Measurements from ENCODE around the gene TGFBR3.

Gene TGFBR3

DNA sequence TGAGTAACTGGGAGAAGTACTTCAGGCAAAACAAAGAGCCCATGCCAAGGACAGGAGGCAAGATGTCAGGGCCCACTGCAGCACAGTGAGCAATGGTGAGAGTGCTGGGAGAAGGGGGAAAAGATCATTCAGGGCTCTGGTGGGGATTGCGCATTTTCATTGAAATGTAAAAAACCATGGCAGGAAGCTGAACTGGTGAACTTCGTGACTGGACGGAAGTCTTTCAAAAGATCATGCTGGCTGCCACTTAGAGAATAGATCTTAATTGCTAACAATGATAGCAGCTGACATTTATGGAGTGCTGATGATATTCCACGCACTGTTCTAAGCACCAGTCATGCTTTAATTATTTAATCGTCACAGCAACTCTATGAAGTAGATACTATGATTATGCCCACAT lies 107.0 kb downstream of the TGFBR3 start:
- no peak for DNase-seq (ENCODE audit: low read depth in 2 of 2)

DNA sequence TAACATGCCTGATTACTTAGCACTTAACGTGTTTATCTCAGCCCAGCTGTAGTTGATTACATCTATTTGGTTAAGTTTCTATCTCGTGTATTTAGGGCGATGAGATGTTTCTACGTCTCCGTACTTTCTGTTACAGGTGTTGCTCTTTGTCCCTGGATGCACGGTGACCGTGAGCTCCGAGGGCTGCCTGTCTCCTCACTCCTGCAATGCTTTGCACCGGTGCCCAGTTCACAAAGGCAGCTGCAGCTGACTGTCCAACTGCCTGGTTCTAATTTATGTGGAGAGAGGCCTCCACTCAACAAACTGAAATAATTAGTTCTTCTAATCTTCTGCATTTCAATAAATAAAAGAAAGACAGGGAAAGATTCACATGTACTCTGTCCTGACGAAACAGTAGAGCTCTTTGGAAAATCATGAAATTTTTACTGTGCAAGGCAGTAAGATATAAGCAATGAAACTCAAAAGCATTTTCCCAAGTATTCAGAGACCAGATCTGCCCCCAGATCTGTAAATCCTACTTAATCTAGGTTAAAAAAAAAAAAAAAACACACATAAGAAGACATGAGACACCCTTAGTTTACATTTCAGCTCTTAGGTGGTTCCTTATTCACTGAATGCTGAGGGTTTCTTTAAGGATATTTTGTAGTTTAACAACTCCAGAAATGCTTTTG lies 108.2 kb downstream of the TGFBR3 start:
- no peak for DNase-seq (ENCODE audit: low read depth in 2 of 2)

DNA sequence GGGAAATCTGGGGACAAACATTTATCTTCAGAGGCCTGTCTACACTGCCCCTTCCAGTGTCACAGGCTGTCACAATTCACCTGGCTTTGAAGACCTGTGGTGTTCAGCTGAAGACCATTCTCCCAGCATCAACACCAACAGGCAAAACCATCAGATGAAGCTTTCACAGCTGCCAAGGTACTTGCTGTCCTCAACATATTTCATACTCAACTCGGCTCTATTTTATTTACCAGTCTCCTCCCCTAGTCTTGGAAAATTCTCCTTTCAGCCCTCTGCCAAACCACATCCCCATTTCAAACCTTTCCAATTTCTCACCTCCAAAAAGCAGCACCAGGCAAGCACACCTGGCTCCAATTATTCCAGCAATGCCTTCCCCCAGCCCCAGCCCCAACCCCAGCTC lies 108.8 kb downstream of the TGFBR3 start:
- no peak for DNase-seq (ENCODE audit: low read depth in 2 of 2)

DNA sequence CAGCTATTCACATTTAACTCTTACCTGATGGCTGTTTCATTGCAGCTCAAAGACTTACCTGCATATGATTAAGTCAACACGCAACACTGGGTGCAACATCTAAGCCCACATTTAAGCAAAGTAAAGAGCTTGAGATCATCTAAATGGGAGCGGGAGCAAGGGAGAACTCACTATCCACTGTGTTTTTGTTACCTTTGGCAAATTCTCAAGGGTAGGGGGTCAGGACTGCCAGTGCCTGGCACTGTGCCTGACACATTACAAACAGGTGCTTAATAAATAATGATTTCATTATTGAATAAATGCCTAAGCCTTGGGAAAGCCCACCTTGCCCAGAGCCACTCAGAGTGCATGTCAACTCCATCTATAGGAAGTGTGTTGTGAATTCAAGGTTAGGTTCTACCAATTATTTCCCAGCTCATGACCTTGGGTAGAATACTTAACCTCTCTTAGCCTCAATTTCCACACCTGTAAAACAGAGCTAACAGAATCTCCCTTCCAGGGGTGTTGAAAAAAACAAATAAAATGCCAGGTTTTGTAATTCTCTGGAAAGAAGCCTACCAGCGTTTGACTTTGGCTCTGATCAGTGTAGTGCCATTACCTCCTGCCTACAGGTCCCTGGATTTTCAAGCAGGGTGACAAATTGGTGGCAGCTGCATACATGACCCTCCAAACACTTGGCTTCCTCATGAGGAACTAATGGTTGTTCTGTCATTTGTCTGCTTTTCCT lies 109.7 kb downstream of the TGFBR3 start:
- no peak for DNase-seq (ENCODE audit: low read depth in 2 of 2)

DNA sequence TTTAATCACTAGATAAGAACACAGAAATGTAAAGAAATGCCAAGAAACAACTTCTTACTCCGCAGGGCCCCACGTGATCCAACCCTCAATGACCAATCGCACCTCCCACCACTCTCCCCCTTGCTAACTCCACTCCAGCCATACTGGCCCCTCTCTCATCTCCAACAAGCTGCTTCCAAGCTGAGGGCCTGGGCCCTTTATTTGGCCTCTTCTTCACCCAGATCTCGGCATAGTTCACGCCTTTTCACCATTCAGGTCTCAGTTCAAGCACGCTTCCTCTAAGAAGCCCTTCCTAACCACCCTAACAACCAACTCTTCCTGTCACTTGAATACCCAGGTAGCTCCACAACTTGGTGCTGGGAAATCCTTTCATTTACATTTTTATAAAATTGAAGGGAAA lies 110.7 kb downstream of the TGFBR3 start:
- DNase-seq (ENCODE audit: low read depth in 2 of 2): no peak

DNA sequence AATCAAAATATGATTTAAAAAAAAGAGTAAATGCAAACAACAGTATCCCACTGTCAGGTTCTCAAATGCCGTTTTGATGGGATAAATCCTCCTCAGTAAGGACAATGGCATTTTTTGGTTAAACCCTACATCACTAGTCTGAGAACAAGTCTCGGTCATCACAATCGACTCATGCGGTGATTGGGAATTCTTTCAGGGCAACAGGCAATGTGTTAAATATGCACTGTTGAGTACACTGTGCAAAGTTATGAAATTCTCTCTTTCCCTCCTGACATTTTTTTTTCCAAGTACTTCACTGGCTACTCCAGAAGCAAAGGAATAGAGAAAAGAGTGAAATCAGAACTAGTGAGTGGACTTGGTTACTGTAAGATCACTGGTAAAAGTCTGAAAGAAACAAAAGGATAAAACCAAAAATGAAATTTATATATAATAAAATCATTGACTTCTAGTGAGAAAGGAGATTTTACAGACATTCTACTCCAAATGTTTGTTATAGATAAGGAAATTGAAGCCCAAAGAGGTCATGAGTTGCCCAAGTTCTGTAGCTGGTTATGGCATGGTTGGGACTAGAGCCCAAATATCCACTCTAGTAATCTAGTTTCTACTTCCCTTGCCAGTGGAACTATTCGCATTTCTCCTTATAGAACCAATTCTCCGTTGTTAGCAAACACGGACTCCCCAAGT lies 111.3 kb downstream of the TGFBR3 start:
- no peak for DNase-seq (ENCODE audit: low read depth in 2 of 2)

DNA sequence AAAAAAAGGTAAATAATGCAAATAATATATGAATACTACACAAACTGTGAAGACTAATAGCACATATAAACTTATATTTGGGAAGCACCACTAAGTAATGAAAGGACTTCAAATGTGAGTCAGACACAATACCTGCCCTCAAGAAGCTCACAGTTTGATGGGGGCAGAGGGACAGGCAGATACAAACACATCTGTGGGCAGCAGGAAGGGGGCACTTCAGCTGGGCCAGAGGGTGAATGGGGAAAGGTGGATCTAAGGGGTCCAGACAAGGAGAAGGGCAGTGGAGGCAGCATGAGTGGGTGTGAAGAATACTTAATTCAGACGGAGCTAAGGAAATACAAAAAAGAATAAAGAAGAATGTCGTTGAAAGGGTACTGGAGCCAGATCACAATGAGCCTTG lies 114.2 kb downstream of the TGFBR3 start:
- DNase-seq (ENCODE audit: low read depth in 2 of 2): no peak

DNA sequence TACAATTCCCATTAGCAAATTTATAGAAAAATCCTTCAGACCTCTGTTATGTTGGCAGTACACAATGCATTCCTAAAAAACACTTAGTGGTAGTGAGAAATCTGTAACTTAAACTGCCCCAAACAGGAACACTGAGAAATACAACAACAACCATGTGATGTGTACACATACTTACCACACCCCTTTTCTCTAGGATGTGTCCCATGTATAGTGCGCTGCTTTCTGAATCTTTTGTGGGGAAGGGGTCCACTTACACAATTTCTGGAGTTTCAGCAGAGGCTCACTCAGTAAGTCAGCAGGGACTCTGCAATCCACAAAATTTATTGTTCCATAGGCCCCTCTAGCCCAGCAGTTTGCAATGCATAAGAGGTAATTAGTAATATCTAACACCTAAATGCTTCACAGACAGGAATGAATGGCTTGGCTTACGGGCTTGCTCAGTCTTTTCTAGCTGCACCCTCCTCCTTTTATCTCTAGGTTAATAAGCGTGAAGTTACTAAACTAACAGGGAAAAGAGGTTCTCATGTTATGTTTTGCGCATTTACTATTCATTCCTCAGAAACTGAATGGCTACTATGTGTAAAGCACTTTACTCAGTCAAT lies 115.2 kb downstream of the TGFBR3 start:
- DNase-seq (ENCODE audit: low read depth in 2 of 2): no peak

DNA sequence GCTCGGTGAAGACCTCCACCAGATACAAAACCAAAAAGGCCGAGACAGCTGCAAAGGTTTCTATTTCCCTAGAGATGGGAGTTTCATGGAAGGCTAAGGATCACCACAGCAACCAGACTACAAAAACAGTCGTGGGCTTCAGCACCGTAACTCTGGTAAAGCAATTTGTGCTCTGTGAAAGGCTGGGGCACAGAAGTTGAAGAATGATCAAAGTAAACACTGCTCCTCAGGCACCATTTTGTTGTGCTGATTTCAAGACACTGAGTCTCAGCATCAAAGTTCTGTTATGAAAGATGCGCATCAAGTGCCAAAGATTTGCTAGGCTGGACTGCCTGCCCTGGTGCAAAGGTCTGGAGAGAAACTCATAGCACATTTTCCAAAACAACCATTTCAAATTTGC lies 116.2 kb downstream of the TGFBR3 start:
- no peak for DNase-seq (ENCODE audit: low read depth in 2 of 2)

DNA sequence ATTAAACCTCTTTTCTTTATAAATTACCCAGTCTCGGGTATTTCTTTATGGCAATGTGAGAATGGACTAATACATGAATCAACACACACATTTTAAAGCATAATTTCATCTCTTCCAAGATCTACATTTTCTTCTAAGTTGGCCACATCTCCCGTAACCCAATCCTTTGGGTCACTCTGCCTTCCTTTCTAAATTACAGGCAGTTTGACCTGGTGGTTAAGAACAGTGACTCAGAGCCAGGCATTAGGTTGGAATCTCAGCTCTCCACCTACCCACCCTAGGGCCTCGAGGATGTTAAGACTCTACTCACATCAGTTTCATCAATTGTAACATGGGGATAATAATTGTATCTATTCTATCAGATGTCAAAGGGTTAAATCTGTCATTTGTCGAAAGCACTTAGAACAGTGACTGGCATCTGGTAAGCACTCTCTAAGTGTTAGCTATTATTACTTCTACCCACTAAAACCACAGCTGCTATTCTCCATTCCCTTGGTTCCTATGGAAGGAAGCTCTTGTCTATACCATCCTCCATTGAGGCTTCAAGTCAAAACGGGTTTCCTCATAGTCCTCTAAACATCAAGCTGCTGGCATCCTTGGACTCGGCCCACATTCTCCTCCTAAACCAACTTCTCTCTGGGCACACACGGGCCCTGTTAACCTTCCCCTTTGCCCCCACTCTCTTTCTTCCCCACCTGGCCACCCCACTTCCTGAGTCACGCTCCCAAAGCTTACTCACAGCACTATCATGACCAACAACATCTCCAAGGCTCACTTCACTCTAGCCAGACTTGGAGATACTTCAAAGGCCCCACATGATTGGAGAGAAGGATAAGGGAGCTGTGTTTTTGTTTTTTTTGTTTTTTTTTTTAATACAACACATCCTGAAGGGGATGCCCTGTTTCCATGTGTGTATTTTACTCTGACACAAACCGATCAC lies 116.9 kb downstream of the TGFBR3 start:
- DNase-seq (ENCODE audit: low read depth in 2 of 2): no peak

DNA sequence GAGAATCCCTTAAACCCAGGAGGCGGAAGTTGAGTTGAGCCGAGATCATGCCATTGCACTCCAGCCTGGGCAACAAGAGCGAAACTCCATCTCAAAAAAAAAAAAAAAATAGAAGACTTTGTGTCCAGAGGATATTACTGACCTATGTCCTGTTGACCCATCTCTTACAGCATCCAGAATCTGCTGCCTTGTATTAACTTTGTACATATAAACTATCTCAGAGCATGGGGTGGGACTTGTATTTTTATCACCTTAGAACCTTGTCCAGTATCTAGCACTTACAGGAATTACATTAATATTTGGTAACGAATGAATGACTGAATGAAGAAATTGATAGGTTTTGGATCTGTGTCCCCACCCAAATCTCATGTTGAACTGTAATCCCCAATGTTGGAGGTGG lies 117.8 kb downstream of the TGFBR3 start:
- DNase-seq (ENCODE audit: low read depth in 2 of 2): no peak

DNA sequence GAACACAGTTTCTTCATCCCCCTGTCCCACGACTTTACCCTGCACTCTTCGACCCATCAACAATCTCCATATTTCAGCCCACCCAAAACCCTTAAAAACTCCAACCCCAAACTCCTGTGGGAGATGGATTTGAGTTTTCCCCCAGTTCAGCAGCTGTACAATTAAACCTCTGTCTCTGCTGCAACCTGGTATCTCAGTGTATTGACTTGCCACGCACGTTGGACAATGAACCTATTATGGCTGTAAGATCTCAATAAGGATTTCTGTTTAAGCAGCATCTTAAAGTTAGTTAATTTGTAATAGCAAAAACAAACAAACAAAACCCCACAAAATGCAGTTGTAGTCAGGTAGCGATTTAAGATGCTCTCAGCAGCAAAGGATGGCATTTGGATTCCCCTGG lies 119.1 kb downstream of the TGFBR3 start:
- DNase-seq (ENCODE audit: low read depth in 2 of 2): no peak

DNA sequence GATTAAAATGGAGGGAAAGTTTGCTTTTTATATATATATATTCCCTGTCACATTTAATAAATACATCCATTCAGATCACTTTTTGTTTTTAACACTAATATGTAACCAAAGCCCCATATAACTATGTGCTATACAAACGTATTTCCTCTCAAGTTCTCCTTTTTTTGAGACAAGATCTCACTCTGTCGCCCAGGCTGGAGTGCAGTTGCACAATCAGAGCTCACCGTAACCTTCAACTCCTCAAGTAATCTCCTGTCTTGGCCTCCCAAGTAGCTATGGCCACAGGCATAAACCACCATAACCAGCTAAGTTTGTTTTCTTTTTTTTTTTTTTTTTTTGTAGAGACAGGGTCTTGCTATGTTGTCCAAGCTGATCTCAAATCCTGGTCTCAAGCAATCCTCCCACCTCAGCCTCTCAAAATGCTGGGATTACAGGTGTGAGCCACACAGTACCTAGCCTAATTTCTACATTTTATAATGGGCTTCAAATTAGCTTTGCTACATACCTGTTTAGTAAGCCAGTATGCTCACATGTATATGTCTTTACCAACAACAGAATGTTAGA lies 120.0 kb downstream of the TGFBR3 start:
- DNase-seq (ENCODE audit: low read depth in 2 of 2): no peak

DNA sequence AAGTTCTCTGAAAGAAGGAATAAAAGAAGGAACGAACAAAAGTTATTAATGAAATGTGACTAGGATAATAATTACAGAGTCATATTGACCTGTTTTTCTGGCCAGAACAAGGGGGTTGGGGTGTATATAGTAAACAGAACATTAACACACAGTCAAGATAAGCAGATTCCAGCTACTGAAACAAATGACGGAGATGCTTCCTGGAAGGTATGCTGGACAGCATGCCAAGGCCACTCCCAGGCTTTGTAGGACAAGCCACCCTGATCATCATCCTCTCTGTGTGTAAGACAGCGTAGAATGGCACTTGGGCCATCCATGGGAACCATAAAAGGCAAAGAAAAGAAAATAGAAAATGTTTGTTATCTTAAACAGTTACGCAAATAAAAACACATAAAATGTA lies 120.7 kb downstream of the TGFBR3 start:
- no peak for DNase-seq (ENCODE audit: low read depth in 2 of 2)

DNA sequence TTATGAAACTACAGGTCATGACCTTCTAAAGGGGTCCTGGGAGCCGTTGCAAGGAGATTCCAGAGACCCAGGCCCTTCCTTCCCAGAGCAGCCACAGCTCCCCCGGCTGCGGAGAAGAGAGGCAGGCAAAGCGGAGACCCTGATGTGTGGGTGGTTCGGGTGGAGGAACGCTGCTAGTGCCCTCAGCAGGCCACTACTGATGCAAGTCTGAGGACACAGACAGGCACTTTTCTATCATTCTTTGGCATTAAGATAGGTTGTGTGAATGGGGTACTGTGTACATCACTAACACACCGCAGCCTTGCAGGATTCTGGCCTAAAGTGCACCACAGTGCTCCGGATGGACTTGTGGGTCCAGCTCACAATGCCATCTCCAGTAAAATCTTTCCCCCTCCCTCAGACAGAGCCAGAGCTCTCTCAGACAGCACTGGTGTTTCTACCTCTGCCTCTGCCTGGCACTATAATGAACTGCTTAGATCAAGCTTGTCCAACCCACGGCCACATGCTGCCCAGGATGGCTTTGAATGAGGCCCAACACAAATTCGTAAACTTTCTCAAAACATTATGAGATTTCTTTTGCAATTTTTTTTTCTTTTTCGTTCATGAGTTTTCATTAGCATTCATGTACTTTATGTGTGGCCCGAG lies 121.4 kb downstream of the TGFBR3 start:
- no peak for DNase-seq (ENCODE audit: low read depth in 2 of 2)

DNA sequence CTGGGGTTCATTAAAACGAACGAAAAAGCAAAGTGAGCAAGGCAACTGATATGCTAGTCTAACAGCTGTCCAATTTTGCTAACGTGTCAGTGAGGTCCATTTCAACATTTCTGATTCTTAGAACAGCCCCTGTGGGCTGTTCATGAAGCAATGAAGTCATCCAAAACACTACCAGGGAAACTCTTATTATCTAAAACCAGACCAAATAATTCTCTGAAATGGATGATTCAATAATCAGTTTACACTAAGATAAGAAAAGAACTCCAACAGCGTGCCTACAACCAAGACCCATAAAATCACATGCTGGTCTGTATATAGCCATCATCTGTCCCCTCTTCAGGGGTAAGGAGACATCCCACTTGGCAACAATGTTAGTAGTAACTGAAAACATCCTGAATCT lies 122.7 kb downstream of the TGFBR3 start:
- DNase-seq (ENCODE audit: low read depth in 2 of 2): no peak

DNA sequence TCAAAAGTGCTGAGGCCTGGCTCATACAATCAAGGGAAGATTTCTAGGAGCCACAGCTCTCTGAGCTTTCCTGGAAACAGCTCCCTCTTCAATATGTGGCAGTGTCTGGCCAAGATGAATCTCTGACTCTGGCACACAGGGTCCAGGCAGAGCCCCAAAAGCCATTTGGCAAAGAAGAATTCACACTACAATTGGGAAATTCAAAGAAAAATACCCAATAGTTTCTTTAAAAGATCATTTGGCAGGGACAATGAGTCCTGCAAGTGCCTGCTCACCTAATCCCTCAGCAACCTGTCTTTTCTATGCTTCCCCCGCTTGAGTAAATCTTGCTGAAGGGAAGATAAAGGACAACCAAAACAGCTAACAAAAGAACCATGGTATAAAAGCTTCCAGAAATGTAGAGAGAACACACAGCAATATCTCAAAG lies 124.6 kb downstream of the TGFBR3 start:
- DNase-seq (ENCODE audit: low read depth in 2 of 2): no peak

DNA sequence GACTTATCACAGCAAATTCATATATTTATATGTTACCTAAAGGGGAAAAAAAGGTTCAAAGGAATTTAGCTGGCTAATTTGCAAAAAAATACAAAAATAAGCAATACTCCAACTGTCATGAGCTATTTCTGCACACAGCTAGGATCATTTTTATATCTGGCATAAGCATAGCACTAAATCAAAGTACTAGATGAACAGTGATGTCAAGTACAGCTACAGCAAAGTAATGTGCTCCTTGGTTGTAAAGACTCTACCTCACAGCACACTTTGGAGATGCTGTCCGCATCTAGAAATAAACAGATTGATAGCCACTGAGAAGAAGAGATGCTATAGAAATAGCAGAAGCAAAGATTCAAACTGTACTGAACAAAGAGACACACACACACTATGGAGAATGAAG lies 125.4 kb downstream of the TGFBR3 start:
- no peak for DNase-seq (ENCODE audit: low read depth in 2 of 2)

DNA sequence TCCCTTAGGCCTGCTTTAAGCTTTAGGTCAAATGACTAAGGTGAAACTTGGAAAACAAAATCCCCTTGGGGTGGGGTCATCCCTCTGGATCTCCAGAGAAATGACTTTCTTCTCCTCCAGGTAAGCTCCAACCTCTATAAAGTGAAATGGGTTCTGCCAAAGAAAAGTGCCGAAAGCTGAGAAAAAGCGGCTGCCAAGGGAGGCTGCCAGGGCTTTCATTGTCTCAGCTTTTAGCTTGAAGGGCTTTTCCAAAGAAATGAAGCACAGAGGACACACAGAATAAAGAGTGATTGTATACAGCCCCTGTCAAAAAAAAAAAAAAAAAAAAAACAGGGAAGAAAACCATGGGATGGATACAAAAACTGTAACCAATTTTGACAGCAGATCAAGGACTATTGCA lies 126.9 kb downstream of the TGFBR3 start:
- DNase-seq (ENCODE audit: low read depth in 2 of 2): no peak

DNA sequence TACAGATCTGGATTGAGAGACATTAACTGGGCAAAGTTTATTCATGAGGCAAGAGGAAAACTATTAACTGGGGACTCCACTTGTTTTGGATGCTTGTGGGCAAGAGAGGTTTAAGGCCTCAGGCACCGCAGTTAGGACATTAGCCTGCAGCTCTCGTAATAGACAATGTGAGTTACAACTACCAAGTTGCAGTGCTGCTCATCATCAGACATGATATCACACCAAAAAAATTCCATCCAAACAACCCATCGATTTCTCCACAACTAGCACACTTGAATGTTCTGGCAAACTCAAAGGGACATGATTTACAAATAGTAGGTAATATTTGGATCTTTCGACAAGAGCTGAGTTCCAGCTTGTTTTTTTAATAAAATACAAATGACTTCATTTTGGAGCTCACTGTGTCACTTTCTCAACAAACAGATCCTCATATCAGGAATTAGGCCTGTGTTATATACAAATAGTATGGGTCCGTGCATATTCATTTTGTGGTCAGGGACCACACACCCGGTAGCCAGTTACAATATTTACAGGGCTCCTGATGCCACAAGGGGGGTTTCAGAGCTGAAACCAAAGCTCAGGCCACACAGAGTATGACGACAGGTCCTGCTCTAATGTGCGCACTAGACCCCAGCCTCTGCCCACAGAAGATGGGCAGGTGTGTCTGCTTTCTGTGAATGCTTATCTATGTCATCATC lies 128.0 kb downstream of the TGFBR3 start:
- DNase-seq (ENCODE audit: low read depth in 2 of 2): no peak
